Ecto neural progenitor cell (in vitro differentiated cells): ENCODE results near the gene PRSS23.
"Not testable (repeated sequence)": the region's sequence is repeated elsewhere in the genome, so short reads cannot be mapped to it uniquely, and the experiment has no call there.

ENCODE experiments used
- DNase-seq: peaks from one replicate; pipeline ENCODE4 v3.0.0-alpha.2; 2018; ENCODE audit warnings: low spot score

The PRSS23 gene, protein sequence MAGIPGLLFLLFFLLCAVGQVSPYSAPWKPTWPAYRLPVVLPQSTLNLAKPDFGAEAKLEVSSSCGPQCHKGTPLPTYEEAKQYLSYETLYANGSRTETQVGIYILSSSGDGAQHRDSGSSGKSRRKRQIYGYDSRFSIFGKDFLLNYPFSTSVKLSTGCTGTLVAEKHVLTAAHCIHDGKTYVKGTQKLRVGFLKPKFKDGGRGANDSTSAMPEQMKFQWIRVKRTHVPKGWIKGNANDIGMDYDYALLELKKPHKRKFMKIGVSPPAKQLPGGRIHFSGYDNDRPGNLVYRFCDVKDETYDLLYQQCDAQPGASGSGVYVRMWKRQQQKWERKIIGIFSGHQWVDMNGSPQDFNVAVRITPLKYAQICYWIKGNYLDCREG

GRCh38 chr11:86800076-86800959 is at the start of gene PRSS23:
Gene PRSS23, plus strand, starts transcription at chr11:86800542. Its CDS starts 7,102 bp downstream, at chr11:86807644.
- DNase-seq = peak; percentile 86

DNA sequence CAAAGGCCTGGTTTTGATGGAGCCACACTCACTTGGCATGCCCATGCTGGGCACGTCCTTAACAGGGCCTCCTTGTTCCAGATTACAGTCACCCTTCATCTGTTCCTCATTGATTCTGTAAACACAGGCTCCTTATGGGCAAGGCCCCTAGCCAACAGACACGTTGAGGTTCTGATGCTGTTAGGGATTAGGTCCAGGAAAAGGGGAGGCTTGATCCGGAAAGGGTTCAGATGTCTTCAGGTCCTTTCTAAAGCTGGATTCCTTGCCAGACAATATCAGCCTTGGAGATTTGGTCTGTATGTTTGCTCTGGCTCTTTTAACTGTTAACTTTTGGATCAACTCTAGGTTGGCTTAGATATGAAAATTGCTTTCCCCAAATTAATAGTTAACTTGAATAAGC is 46.9 kb upstream of the PRSS23 start:
- no peak for DNase-seq

DNA sequence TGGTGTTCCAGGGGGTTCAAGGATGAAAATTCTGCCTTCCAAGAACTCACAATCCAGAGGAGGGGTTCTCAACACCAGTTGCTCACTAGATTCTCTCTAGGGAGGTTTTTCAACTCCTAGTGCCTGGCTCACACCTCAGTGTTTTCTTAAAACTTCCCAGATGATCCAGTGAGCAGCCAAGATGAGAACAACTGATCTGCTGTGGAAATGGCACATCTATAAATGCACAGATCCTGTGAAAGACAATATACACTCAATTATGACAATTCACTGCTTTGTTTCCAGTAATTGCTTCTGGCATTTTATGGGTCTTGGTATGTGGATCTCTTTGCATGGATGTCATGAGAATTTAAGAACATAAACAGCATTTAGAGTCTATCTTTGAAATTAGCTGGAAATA is 45.2 kb upstream of the PRSS23 start:
- DNase-seq = no peak

GRCh38 chr11:86758171-86758570 is 42.2 kb upstream of the PRSS23 start:
- no peak for DNase-seq

DNA sequence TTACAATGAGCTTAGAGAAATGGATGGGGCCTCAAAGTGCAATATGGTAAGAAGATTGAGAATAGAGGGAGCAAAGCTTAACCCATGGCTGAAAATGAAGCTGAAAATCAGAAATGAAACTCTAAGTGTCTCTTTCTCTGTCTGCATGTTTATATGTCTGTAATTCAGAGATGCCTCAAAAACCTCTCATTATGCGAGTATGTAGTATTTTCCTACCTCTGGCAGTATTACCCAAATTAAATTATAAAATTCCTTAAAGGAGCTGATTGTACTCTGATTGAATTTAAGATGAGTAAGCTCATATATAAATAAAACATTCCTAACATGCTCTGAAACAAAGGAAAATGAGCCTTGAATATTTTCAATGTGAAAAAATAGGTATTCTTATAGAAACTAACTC is 39.8 kb upstream of the PRSS23 start:
- DNase-seq = no peak

DNA sequence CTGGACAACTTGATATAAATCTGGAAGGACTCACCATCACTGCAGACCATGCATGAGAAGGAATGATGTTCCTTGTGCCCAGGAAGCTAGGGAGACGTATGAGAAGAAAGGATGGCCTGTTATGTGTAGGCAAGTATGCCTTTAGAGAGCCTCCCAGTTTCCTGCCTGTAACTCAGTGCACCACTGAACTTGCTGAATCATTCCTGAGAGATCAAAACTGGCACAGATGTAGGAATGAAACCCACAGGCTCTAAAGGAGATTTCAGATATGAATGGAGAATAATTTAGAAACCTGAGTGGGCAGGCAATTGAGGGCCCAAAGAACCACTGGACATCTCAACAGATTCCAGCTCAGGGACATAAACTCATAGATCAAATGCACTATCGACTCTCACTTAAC is 38.4 kb upstream of the PRSS23 start:
- DNase-seq = no peak

DNA sequence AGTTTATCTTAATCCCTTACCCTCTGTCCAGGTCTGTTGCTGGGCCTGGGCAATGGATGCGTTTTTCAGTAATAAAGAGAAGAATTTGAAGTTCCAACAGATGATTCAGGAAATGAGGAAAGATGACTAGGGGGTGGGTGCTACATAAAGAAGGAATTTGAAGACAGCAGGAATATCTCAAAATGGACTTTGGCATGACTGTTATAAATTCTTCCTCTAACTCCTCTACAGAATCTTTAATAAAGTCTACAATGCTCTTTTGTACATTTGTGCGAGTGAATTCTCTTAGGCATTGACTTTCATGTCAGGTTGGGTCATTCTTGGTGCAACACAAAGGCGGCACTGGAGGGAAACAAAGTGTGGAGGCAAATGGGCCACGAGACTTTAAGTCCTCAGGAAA is 35.1 kb upstream of the PRSS23 start:
- DNase-seq = no peak

GRCh38 chr11:86765878-86766277 is 34.5 kb upstream of the PRSS23 start:
- no peak for DNase-seq

- DNase-seq = no peak
Observed at GRCh38 chr11:86769219-86769618, 31.1 kb upstream of the PRSS23 start.

DNA sequence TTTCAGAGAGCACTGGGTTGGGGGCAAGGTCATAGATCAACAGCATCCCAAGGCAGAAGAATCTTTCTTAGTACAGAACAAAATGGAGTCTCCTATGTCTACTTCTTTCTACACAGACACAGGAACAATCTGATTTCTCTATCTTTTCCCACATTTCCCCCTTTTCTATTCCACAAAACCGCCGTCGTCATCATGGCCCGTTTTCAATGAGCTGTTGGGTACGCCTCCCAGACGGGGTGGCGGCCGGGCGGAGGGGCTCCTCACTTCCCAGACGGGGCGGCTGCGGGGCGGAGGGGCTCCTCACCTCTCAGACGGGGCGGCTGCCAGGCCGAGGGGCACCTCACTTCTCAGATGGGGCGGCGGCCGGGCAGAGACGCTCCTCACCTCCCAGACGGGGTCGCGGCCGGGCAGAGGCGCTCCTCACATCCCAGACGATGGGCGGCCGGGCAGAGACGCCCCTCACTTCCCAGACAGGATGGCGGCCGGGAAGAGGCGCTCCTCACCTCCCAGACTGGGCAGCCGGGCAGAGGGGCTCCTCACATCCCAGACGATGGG is 29.8 kb upstream of the PRSS23 start:
- DNase-seq = not testable (repeated sequence)

DNA sequence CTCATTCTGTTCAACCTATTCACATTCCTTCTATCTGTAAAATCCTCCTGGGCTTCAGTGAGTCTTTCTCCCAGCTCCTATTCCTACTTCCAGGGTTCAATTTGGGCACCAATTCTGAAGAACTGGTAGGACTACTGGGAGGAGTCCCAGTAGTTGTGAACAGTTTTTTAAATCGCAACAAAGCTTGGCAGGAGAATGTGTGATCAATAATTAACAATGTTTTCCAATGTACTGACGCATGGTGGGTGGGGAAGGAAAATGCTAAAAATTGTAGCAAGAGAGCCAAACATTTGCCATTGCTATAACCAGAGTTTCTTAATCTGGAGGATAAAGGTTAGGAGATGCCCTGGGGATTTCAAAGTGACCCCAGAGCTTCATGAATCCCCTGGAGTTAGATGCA is 27.3 kb upstream of the PRSS23 start:
- no peak for DNase-seq

GRCh38 chr11:86773513-86774252 is 26.7 kb upstream of the PRSS23 start:
- DNase-seq = no peak

- DNase-seq = no peak
Observed at GRCh38 chr11:86774417-86774816, 25.9 kb upstream of the PRSS23 start.

GRCh38 chr11:86775361-86775760 is 25.0 kb upstream of the PRSS23 start:
- no peak for DNase-seq

- DNase-seq = no peak
Observed at GRCh38 chr11:86781546-86781945, 18.8 kb upstream of the PRSS23 start.

DNA sequence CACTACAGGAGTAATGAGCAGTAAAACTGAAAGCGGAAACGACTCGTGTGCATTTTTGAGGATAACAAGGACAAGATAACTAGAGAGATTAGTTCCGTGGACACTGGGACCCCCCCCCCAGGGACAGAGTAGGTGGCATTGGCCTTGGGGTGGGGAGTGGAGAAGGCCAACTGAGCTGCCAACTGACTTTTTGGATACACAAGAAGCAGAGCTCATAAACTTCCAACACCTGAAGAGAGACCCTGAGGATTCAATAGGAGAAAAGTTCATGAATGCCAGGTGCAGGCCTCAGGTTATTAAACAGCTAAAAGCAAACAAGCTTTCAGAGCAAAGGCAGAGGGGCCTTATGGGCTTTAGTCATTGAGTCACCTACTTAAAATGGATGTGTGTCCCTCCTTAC is 17.6 kb upstream of the PRSS23 start:
- no peak for DNase-seq

DNA sequence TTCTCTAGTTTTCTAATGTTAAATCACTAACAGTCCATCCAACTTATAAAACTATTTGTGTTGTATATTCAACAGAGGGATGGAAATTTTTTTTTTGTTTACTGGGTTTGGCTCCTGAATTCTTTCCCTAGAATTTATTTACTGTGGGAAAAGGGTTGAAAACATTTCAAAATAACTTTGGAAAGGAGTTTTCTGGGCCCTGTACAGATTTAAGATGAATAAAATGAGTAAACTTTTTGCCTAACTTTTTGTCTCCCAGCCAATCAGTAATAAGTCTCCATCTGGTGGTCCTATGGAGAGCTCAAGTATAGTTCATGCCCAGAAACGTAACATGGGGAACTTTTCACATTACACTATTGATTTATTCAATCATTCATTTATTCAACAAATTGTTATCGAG is 16.7 kb upstream of the PRSS23 start:
- no peak for DNase-seq

GRCh38 chr11:86784241-86784681 is 16.1 kb upstream of the PRSS23 start:
- DNase-seq = no peak

- DNase-seq = no peak
Observed at GRCh38 chr11:86785576-86785975, 14.8 kb upstream of the PRSS23 start.

- DNase-seq = no peak
Observed at GRCh38 chr11:86787018-86787536, 13.3 kb upstream of the PRSS23 start.

DNA sequence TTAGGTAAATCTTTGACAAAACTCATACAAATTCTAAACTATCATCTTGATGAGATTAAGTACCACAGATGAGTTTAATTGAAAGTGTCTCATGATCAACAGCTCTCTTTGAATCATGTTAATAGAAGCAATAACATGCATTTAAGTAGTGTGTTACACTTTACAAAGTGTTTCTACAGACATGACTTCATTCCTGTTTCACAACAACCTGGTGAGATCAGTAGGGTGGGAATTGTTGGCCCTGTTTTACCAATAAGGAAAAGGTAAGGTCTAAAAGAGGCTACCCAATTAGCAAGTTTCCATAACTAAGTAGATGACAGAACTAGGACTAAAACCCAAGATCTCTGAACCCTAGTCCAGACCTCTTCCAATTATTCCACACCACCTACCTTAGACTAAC is 12.7 kb upstream of the PRSS23 start:
- no peak for DNase-seq

GRCh38 chr11:86790195-86790725 is 10.1 kb upstream of the PRSS23 start:
- no peak for DNase-seq
